HCT116 (cell line): ENCODE data around the gene SMYD3. TPM values are rescaled to one million over a fixed set of nuclear protein-coding genes. Genes with fewer than 3 reads are reported as not detected.

ENCODE experiments used
- ATAC-seq: fragments of 200-7000 bp; cut with Tn5 transposase; 2 replicates; pipeline ENCODE4 v1.9.1; 2020; ENCODE audit warnings: mild to moderate bottlenecking, moderate library complexity
- BruUV-seq: library from RNA; stranded (reverse); fragments of 400-500 nt; replicated peaks from 2 replicates; lab custom pipeline; 2021; lab: Mats Ljungman, UMichigan
- CTCF ChIA-PET: fragments of 300-600 bp; sonication (Branson Sonifier 250); formaldehyde crosslinking; loops from one replicate; lab custom pipeline; 2021; ENCODE audit warnings: antibody characterized with exemption; lab: Charles Lee
- POLR2A ChIA-PET: fragments of 300-600, 350-600 bp; sonication (Branson Sonifier 250); formaldehyde crosslinking; loops from one replicate; lab custom pipeline; 2021; ENCODE audit warnings: antibody characterized with exemption; lab: Charles Lee
- RAD21 ChIA-PET, 2 experiments: fragments of 300-600 bp; sonication (Branson Sonifier 250); formaldehyde crosslinking; loops; one replicate each; lab custom pipeline; 2023; ENCODE audit warnings: low total read pairs in 2 of 2; ENCODE audit not compliant: uncharacterized antibody in 2 of 2, unreplicated experiment in 2 of 2, low non-redundant PET in 1 of 2; lab: Charles Lee
- DNase-seq: peaks from one replicate; pipeline ENCODE4 v3.0.0-alpha.2; 2010; ENCODE audit warnings: low read depth, low spot score
- H2AFZ ChIP-seq: fragments of 200-600 bp; shearing (Covaris generic), sonication (generic); 2 replicates; pipeline ENCODE4 v1.6.1; 2017; ENCODE audit warnings: low read depth, mixed run types, mixed read lengths, antibody characterized with exemption, low read length; ENCODE audit not compliant: poor library complexity, severe bottlenecking
- H3K27ac ChIP-seq: 2 replicates; pipeline ENCODE4 v1.5.1; 2012; ENCODE audit warnings: low read depth, low read length
- H3K27me3 ChIP-seq: fragments of 200-600 bp; sonication (generic); 2 replicates; pipeline ENCODE4 v1.6.1; 2016; ENCODE audit warnings: mixed run types, low read length, mixed read lengths; ENCODE audit not compliant: insufficient read depth
- H3K36me3 ChIP-seq, 2 experiments: fragments of 200-500 bp in 1 of 2; fragments of 200-600 bp in 1 of 2; sonication (Bioruptor generic) in 1 of 2; sonication (generic) in 1 of 2; 2 replicates each; pipeline versions ENCODE4 v1.5.1 to v1.6.1; 2014 to 2016; ENCODE audit warnings: low read length in 2 of 2, inconsistent platforms in 1 of 2, mixed read lengths in 1 of 2, mixed run types in 1 of 2; ENCODE audit not compliant: insufficient read depth in 2 of 2, control insufficient read depth in 1 of 2
- H3K4me1 ChIP-seq, 2 experiments: fragments of 200-600 bp in 1 of 2; sonication (generic) in 1 of 2; 2 replicates each; pipeline versions ENCODE4 v1.5.1 to v1.6.1; 2012 to 2017; ENCODE audit warnings: low read length in 2 of 2, inconsistent platforms in 1 of 2, mild to moderate bottlenecking in 1 of 2, mixed read lengths in 1 of 2, mixed run types in 1 of 2, moderate library complexity in 1 of 2; ENCODE audit not compliant: insufficient read depth in 2 of 2, control insufficient read depth in 1 of 2
- H3K4me2 ChIP-seq: fragments of 200-600 bp; sonication (generic); 2 replicates; pipeline ENCODE4 v1.6.1; 2017; ENCODE audit warnings: mixed run types, low read length, mixed read lengths
- H3K4me3 ChIP-seq, 2 experiments: fragments of 200-600 bp in 1 of 2; sonication (generic) in 1 of 2; replicated peaks in 1 of 2; 2 replicates each; pipeline ENCODE4 v1.5.1; 2011 to 2016; ENCODE audit warnings: low read length in 2 of 2, control low read depth in 1 of 2, low read depth in 1 of 2, mild to moderate bottlenecking in 1 of 2, mixed read lengths in 1 of 2, mixed run types in 1 of 2
- H3K79me2 ChIP-seq: fragments of 200-600 bp; sonication (generic); 2 replicates; pipeline ENCODE4 v1.6.1; 2017; ENCODE audit warnings: mild to moderate bottlenecking, mixed run types, low read length, moderate library complexity, mixed read lengths; ENCODE audit not compliant: insufficient read depth
- H3K9ac ChIP-seq: fragments of 200-600 bp; sonication (generic); 2 replicates; pipeline ENCODE4 v1.6.1; 2016; ENCODE audit warnings: low read length, mixed read lengths
- H3K9me2 ChIP-seq: fragments of 200-600 bp; sonication (generic), shearing (Covaris generic); 2 replicates; pipeline ENCODE4 v1.6.1; 2017; ENCODE audit warnings: mixed run types, mild to moderate bottlenecking, moderate library complexity; ENCODE audit not compliant: insufficient read depth
- H3K9me3 ChIP-seq, 2 experiments: fragments of 200-500 bp in 1 of 2; fragments of 200-600 bp in 1 of 2; sonication (Bioruptor generic) in 1 of 2; sonication (generic) in 1 of 2; 2 replicates each; pipeline ENCODE4 v1.6.1; 2014 to 2017; ENCODE audit warnings: low read length in 2 of 2, mixed read lengths in 2 of 2, inconsistent platforms in 1 of 2, low read depth in 1 of 2, mild to moderate bottlenecking in 1 of 2, mixed run types in 1 of 2, moderate library complexity in 1 of 2; ENCODE audit not compliant: control insufficient read depth in 1 of 2, insufficient read depth in 1 of 2
- H4K20me1 ChIP-seq: fragments of 200-600 bp; sonication (generic), shearing (Covaris generic); 2 replicates; pipeline ENCODE4 v1.6.1; 2017; ENCODE audit warnings: mixed run types, mild to moderate bottlenecking, moderate library complexity; ENCODE audit not compliant: insufficient read depth
- JUND ChIP-seq: IDR thresholded peaks from 2 replicates; pipeline ENCODE4 v1.6.1; 2012
- POLR2A ChIP-seq: IDR thresholded peaks from 2 replicates; pipeline ENCODE4 v1.7.0; 2011; ENCODE audit warnings: borderline replicate concordance; ENCODE audit not compliant: insufficient read depth, insufficient read length; ENCODE audit errors: extremely low read depth
- SP1 ChIP-seq: IDR thresholded peaks from 2 replicates; pipeline ENCODE4 v1.6.1; 2012; ENCODE audit warnings: low read depth
- SRF ChIP-seq: IDR thresholded peaks from 2 replicates; pipeline ENCODE4 v1.6.1; 2012; ENCODE audit warnings: low read depth
- intact Hi-C: fragments of 100-400 bp; cut with micrococcal nuclease; formaldehyde crosslinking; loops from 2 replicates; pipeline ENCODE4 v1.10.0; 2022
- total RNA-seq: library from RNA; stranded (reverse); gene quantifications from one replicate; pipeline ENCODE4 v1.2.1, GENCODE V29; 2021; ENCODE audit not compliant: unreplicated experiment
- TF ChIP-seq, protein P1 (sequence below): IDR thresholded peaks from 2 replicates; pipeline ENCODE4 v1.6.1; 2011; ENCODE audit warnings: mild to moderate bottlenecking, low read length, moderate library complexity; ENCODE audit not compliant: insufficient replicate concordance; ENCODE audit errors: extremely low read depth
- TF ChIP-seq, protein P2 (sequence below): IDR thresholded peaks from 2 replicates; pipeline ENCODE4 v1.6.1; 2012; ENCODE audit warnings: low read depth

SMYD3 gene
- total RNA-seq, 1 experiment from 2014 or later = 33.6 TPM

DNA sequence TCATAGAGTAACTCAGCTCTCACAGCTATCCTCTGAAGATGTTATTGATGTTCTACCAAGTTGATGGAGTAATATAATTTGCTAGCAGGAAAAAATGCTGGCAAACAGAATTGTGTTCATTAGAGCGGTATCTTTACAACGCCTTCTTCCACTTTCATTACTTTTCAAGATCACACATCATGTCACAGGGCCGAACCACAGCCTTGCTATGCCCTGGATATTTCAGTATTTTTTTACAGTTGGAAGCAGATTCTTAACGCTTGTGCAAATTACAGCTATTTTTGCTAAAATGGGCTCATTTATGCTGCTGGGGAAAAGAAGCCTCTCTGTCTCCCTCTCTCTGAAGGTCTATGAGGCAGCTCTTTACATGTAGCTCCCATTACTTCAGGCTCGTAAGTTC, 720.1 kb downstream of the SMYD3 start:
- DNase-seq = no peak
- Histone ChIP-seq H3K79me2 (no peaks in the 10 kb centered on the region), H3K4me2 (no peak overlapping the region), H3K36me3 (no peaks in the 10 kb centered on the region), H3K4me1 (no peaks in the 10 kb centered on the region), H3K9me2 (no peaks in the 10 kb centered on the region), H2AFZ (no peak overlapping the region), H4K20me1 (no peaks in the 10 kb centered on the region), H3K27ac (no peak overlapping the region), H3K9ac (no peak overlapping the region), H3K4me3 (no peak overlapping the region), H3K9me3 (no peaks in the 10 kb centered on the region), H3K27me3 (no peaks in the 10 kb centered on the region)
- BruUV-seq = no TSS peak
- intact Hi-C loops = no loop called here
- ChIA-PET CTCF (no interaction called here), RAD21 (no interaction called here), POLR2A (no interaction called here)
- no peak for TF ChIP-seq SP1
- TF ChIP-seq, protein P1, sequence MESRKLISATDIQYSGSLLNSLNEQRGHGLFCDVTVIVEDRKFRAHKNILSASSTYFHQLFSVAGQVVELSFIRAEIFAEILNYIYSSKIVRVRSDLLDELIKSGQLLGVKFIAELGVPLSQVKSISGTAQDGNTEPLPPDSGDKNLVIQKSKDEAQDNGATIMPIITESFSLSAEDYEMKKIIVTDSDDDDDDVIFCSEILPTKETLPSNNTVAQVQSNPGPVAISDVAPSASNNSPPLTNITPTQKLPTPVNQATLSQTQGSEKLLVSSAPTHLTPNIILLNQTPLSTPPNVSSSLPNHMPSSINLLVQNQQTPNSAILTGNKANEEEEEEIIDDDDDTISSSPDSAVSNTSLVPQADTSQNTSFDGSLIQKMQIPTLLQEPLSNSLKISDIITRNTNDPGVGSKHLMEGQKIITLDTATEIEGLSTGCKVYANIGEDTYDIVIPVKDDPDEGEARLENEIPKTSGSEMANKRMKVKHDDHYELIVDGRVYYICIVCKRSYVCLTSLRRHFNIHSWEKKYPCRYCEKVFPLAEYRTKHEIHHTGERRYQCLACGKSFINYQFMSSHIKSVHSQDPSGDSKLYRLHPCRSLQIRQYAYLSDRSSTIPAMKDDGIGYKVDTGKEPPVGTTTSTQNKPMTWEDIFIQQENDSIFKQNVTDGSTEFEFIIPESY = no peak
- no peak for TF ChIP-seq SRF
- no peak for TF ChIP-seq JUND
- no peak for TF ChIP-seq POLR2A
- TF ChIP-seq, protein P2, sequence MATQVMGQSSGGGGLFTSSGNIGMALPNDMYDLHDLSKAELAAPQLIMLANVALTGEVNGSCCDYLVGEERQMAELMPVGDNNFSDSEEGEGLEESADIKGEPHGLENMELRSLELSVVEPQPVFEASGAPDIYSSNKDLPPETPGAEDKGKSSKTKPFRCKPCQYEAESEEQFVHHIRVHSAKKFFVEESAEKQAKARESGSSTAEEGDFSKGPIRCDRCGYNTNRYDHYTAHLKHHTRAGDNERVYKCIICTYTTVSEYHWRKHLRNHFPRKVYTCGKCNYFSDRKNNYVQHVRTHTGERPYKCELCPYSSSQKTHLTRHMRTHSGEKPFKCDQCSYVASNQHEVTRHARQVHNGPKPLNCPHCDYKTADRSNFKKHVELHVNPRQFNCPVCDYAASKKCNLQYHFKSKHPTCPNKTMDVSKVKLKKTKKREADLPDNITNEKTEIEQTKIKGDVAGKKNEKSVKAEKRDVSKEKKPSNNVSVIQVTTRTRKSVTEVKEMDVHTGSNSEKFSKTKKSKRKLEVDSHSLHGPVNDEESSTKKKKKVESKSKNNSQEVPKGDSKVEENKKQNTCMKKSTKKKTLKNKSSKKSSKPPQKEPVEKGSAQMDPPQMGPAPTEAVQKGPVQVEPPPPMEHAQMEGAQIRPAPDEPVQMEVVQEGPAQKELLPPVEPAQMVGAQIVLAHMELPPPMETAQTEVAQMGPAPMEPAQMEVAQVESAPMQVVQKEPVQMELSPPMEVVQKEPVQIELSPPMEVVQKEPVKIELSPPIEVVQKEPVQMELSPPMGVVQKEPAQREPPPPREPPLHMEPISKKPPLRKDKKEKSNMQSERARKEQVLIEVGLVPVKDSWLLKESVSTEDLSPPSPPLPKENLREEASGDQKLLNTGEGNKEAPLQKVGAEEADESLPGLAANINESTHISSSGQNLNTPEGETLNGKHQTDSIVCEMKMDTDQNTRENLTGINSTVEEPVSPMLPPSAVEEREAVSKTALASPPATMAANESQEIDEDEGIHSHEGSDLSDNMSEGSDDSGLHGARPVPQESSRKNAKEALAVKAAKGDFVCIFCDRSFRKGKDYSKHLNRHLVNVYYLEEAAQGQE = no peak
- ATAC-seq = no peak
